GM19395 (cell line): ENCODE measurements around the gene ZNF93.
"Not testable (repeated sequence)": the region's sequence is repeated elsewhere in the genome, so short reads cannot be mapped to it uniquely, and the experiment has no call there.

Experiments
- ATAC-seq: cut with Tn5 transposase; IDR thresholded peaks from one replicate; pipeline ENCODE4 v1.9.1; 2021; ENCODE audit warnings: mild to moderate bottlenecking, moderate library complexity; ENCODE audit not compliant: unreplicated experiment

ZNF93 gene

GRCh38 chr19:19933432-19934314 lies 32.9 kb downstream of the ZNF93 start:
- not testable (repeated sequence) for ATAC-seq

- ATAC-seq: no peak
Observed at GRCh38 chr19:19937403-19937802, 36.7 kb downstream of the ZNF93 start.

- ATAC-seq: no peak
Observed at GRCh38 chr19:19938449-19938848, 37.7 kb downstream of the ZNF93 start.

DNA sequence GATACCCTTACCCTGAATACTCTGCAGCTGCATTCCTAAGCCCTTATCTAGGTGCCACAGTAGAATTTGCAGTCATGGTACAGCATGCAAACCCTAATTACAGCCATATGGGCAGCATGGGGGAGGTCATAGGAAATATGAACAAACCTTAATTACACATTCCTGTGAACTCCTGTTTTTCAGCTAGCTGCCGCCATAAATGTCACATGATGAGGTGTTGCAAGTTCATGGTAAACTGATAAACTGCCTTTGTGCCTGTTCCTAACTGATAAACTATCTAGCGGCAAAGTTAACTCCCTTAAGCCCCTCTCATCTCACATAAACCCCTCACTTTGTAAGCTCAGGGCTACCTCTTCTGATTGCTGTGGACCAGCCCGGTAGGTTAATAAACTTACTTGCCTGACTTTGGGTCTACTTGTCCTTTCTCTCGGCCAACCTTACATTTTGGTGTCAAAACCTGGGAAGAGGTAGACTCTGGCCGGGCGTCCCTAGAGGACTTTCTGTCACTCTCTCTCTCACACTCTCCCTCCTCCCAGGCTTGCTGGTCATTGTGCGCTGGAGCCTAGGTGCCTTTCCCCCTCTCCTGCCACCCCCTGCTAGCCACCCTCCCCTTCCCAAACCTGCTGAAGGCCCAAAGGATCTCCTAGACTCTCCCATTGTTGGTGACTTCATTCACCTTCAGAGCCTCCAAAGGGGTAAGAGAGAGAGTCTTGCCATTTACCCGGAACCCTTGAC lies 43.3 kb downstream of the ZNF93 start:
- ATAC-seq: no peak

DNA sequence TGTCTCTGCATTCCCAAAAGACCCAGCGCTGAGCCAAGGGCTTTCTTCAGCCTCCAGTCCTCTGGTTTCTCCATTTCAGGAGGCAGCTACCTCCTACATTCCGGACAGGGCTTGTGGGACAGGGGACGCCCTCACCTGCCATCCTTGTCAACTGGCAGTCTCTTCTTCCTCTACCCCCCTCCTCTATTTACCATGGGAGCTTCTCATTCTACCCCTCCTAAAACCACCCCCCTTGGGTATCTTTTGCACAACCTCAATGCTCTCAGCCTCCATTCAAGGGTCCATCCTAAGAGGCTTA lies 43.8 kb downstream of the ZNF93 start:
- ATAC-seq: no peak

DNA sequence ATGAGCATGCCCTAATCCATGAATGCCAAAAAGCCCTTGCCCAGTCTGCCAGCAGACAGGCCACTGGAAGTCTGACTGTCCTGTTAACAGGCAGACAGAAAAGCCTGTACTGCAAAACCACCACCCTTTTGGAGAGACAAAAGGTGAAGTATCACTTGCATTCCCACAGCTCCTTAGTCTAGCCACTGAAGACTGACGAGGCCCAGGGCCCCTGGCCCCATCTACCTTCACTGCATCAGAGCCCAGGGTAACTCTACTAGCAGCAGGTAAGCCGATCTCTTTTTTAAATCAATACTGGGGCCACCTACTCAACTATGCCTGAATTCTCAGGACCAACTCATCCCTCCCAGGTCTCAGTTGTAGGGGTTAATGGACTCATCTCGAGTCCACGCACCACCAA lies 45.5 kb downstream of the ZNF93 start:
- no peak for ATAC-seq

DNA sequence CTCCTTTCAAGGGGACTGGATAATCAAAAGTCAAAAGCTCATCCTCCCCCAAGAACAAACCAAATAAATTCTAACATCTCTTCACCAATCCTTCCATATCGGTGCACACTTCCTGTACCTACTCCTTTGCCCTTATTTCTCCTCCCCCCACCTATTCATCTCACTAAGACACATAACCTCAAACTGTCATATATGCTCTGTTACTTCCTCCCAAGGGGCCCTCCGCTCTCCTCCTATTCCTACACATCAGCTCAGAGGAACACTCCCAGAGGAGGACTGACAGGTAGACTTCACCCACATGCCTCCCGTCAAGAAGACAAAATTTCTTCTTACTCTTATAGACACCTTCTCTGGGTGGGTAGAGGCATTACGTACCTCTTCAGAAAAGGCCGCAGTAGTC lies 48.1 kb downstream of the ZNF93 start:
- no peak for ATAC-seq

DNA sequence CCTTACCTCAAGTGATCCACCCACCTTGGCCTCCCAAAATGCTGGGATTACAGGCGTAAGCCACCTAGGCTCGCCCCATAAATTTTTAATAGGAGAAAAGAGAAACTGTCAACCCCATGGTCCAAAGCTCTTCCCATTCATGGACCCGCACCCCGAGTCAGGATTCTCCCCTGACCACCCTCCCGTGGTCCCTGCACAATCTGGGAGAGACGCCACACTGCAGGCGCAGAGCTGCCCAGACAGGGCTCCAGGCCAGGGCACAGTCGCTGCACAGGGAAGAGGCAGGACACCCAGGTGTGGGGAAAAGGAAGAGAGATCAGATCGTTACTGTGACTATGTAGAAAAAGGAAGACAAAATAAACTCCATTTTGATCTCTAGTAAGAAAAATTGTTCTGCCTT lies 54.5 kb downstream of the ZNF93 start:
- ATAC-seq: no peak

DNA sequence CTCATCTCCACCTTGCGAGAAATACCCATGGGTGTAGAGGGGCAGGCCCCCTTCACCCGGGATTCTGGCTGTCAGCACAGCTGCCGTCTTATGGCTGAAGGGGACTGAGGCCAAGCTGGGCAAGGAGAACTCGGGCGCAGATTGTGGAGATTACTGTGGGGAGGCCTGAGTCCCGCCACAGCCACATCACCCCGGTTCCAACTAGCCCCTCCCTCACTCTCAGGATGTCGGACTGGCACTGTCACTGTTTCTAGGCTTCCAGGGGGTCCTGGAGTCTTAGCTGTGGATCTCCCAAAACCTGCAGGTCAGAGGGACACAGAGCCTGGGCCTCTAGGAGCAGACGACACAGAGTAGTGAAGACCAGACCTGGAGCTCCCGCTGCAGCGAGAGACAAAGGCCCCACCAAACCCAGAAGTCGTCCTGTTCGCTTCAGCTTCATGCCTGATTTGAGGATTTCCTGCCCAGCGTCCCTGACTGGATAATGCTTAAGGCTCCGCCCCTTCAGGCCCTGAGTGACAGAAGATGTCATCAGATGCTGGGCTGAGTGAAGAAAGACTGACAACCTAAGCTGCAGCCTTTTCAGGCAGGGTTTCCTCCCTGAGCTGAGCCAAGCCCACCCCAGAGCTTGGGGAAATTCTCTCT lies 55.8 kb downstream of the ZNF93 start:
- no peak for ATAC-seq

DNA sequence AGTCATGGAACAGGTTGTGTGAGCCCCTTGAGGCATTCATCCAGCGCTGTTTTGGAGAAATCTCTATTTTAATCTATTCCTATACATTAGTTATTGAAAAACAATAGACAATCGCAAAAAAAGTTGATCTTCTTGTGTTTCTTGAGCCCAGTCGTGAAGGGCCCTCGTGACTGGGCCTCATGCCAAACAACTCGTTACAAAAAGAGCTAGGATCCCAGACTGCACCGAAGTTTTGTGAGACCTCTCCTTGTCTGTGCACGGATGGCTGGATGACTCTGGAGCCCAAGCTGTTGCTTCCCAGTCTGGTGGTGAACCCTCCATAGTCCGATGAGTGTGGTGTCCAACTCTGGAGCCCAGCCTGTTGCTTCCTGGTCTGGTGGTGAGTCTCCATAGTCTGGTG lies 57.0 kb downstream of the ZNF93 start:
- not testable (repeated sequence) for ATAC-seq

- ATAC-seq: not testable (repeated sequence)
Observed at GRCh38 chr19:19959151-19959799, 58.5 kb downstream of the ZNF93 start.

GRCh38 chr19:19964416-19964815 lies 63.7 kb downstream of the ZNF93 start:
- ATAC-seq: no peak

DNA sequence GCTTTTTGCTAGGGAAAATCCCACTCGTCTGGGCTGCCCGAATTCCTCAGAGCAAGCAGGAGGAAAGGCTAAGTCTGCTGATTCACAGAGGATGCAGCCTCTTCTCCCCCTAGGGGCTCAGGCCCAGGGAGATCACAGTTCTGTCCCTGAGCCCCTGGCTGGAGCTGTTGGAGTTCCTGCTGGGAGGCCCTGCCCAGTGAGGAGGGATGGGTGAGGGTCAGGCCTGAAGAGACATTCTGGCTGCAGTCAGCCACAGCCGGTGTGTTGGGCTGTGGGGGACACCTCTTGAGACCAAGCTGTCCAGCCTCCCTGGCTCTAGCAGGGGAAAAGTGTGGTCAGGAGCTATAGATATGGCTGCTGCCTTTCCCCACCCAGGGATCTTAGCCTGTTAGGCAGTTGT lies 65.4 kb downstream of the ZNF93 start:
- not testable (repeated sequence) for ATAC-seq

GRCh38 chr19:19966862-19967261 lies 66.1 kb downstream of the ZNF93 start:
- no peak for ATAC-seq
